GM18498 (cell line): Measurements from ENCODE around the gene TCF4.
A peak's percentile ranks its signal among the peaks of the same experiment; 100 is the strongest.

ENCODE experiments used
- ATAC-seq: cut with Tn5 transposase; IDR thresholded peaks from one replicate; pipeline ENCODE4 v1.9.1; 2021; ENCODE audit warnings: mild to moderate bottlenecking, moderate library complexity; ENCODE audit not compliant: unreplicated experiment

TCF4 gene

DNA sequence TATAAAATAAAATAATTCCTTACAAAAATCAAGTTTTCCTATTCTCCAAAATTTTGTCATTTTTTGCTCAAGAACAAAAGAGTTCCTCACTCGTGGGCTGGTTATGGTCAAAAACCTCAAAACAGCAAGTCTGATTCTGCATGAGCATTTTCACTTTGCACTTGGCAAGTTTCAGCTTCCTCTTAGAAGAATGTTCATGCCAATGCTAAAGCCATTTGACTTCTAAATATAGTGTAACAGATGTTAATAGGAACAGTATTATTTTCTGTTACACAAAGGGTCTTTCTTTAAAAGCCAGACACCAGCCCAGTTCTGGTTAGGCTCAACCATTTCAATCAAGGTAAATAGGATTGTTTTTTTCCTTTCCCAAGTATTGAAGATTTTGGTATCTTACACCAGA lies 367.5 kb downstream of the TCF4 start:
- ATAC-seq = peak; percentile 89

DNA sequence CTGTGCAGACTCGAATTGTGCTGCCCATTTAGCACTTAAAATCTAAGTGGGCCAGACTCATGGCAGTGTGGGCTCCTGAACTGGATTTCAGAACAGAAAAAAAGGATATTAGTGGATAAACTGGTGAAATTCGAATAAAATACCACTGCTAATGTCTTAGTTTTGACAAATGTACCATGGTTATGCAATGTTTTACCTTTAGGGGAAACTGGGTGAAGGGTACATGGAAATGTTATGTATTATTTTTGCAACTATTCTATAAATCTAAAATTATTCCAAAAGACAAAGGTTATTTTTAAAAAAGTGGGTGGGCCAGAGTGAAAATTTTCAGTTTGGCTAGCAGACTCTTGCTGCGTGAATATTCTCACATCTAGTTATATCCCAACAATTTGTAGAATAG lies 368.2 kb downstream of the TCF4 start:
- no peak for ATAC-seq

DNA sequence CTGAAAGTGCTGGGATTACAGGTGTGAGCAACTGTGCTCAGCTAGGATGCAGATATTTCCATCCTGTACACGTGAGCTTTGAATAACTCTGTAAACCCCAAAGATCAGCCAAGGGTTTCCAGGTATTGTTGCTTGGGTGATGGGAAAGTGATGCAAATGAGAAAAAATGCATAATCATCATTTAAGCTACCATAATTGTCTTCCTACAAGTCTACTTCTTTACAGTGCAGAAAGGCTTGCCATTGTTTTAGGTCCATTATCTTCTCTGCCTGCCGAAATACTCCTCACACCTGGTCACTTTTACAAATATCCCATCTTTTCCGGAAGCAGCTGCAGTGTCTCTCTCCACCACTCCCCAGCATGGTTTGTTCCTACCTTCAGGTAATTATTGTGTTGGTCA lies 368.9 kb downstream of the TCF4 start:
- ATAC-seq = no peak

DNA sequence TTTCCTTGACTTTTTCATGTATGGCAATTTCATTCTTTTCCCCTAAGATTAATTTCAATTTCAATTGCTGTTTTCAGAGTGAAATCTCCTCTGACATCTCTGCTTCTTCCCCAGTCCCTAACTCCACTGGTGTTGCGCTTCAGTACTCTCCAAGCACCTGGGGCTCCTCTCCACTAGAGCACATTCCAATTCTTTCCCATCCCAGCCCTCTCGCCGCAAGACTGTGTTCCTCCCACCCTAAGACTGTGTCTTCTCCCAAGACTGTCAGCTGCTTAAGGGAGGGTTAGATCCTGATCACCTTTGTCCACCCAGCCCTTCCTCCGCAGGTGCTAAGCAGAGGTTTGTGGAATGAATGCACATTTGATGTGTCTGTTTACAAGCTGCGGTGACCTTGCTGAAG lies 373.0 kb downstream of the TCF4 start:
- no peak for ATAC-seq

DNA sequence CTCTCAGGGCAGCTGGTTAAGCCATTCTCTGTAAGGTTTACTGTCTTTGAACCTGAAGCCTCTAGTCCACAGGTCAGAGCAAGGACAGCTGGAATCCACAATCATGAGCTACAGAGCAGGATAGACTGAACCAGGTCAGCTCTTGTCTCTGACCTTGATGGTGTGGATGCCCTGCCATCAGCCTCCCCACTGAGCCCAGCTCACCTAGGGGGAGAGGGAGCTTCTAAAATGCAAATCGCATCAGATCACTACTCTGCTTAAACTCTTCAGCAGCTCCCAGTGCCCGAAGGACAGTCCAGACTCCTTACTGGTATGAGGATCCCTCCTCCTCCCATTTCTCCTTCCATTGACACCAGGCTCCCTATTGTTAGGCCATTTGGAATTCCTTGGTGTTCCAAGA lies 373.5 kb downstream of the TCF4 start:
- no peak for ATAC-seq

DNA sequence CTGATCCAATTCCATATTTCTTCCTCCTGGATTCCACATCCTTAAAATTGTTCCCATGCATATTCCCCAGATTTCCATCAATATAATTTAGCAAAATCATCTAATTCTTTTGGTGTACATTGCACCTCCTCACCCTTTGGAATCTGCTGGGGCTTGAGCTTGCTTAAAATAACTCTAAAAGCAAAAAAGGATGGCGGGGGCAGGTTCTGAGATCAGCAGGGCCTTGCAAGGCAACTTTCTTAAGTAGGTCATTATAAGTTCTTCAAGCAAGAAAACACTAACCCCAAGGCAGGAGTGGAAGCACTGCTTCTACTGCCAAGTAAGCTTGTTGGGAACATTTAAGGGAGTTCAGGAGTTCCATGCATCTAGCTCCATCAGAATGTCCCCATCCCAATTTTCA lies 374.4 kb downstream of the TCF4 start:
- ATAC-seq = no peak

DNA sequence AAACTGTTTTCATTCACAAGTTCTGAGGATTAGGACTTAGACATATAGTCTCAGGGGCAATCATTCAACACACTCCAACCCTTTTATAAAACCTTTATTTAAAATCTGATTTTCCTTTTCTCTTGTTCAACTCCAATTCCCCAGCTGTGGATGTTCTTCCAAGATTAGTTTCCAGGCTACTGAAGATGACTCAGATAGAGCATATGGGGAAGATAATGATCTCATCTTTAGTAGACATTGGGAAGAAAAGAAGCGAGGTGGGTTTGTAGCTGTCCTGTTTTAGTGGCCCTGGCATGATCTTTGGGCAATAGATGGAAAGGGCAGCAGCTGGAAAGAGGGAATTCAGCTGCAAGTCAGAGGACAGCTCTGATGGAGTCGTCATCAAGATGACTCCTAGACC lies 381.1 kb downstream of the TCF4 start:
- ATAC-seq = no peak

DNA sequence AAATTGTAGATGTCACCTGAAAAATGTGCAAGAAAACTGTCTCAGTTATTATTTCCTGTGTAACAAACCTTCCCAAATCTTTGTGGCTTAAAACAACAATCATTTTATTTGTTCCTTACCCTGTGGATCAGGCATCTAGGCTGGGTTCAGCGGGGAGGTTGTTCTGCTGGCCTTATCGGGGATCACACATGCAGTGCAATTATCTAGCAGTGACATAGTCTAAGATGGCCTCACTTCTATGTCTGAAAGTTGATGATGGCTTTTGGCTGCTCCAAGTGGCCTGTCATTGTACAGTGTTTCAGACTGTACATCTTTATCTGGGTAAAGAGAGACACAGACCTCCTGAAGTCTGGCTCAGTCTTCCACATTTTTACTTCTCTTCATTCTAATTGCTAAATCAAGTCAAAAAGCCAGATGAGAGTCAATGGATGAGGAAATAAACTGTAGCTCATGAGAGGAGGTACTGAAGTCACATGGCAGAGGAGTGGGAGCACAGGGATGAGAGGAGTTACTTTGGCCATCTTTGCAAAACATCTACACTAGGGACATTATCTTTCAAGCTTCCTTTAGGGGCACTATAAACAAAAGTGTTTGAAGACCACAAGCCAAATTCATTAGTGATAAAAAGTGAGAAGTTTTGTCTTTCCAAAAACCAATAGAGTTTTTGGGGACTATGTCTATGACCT lies 385.6 kb downstream of the TCF4 start:
- ATAC-seq = no peak

DNA sequence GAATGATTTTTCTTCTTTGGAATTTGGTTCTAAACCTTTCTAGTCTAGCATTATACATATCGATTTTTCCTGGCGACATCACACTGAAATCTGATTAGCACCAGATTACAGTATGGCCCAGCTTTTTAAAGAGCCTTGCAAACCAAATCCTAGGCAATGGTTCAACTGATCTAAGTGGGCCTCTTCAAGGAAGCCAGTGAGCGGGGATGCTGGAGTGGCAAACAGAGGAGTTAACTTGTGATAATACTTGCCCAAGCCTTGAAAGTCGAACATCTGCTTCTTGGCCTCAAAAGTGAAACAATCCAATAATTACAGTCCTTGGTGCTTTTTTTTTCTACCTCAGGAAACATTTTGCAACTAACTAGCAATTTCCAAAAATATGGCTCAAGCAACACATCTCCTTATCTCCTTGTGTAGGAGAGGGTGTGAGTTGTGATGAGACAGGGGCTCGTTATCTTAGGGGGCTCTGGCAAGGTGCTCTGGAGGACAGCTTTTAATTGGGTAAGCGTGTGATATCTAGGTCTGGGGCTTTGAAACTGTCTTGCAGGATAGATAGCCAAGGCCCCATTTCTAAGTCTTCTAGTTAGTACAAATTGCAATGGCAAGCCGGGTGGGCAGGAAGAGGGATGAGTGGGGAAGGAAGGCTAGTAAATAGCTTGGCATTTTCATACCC lies 388.6 kb downstream of the TCF4 start:
- no peak for ATAC-seq

DNA sequence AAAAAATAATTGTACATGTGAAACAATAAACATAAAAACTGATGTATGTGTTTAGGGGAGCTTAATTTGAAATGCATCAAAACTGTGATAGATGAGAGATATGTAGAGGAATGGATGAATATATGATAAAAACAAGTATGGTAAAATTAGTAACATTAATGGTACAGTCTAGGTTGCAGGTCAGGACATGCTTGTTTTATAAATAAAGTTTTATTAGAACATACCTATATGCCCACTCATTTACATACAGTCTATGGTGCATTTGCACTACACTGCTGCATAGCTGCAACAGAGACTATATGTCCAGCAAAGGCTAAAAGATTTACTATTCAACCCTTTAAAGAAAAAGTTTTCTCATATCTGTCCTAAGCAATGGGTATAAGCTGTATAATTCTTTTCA lies 392.1 kb downstream of the TCF4 start:
- no peak for ATAC-seq

DNA sequence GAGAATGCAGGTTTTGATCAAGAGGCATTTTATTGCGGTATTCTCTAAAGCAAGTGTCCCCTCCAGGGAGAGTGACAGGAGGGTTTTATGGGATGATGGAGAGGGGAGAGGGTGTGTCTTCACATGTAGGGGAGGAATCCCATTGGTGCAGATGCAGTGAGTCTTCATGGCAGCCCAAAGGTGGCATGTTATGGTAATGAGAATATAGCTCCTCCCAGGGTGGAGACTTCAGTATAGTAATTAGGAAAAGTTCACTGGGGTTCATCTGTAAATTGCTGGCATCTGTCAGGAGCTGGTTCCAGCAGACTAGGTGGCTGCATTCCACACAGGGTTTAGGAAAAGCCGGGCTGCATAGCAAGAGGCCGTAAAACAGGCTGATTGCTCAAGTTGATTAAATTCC lies 398.0 kb downstream of the TCF4 start:
- ATAC-seq = no peak

DNA sequence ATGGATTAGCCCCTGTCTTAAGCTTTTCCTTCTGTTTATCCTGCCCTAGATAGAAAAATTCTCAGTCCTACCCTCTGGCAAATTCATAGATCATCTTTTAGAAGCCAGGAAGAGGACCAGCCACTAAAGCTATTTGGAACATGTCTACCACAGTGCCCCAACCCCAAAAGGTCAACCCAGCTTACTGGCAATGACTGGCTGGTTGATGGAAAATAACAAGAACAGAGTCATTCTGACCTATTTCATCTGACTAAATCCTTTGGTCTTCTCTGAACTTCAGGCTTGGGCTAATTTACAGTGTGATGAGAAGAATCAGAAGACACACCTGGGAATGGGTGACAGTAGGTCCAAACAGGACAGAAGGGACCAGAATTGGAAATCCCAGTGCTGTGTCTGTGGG lies 401.4 kb downstream of the TCF4 start:
- ATAC-seq = no peak

DNA sequence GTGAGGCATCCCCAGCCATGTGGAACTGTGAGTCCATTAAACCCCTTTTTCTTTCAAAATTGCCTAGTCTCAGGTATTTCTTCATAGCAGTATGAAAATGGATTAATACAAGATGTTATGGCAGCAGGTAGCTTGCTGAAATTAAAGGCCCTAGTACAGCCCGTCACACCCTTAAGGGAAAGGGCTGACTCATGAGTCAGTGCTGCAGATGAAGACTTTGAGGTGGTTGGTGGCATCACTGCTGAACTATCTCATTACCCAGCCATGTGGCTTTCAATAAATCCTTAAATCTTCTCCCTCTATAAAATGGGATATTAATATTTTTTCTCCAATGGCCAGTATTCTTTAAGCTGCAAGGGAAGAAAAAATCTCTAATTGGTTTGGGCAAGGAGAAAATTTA lies 402.6 kb downstream of the TCF4 start:
- no peak for ATAC-seq

DNA sequence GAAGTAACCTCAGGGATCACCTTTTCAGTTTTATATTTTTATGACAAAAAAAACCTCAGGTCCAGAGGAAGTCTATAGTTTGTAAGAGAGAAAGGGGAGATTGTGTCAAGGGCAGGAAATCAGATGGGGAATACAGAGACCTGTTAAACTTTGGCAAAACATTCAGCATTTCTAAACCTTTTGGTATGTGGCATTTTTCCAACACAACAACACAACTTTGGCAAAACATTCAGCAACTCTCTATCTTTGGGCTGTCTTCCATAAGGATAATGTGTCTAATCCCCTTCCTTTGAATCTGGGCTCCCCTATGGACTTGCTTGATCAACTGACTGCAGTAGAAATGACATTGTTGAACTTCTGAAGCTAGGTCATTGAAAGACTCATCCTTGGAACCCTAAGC lies 408.2 kb downstream of the TCF4 start:
- ATAC-seq = no peak

DNA sequence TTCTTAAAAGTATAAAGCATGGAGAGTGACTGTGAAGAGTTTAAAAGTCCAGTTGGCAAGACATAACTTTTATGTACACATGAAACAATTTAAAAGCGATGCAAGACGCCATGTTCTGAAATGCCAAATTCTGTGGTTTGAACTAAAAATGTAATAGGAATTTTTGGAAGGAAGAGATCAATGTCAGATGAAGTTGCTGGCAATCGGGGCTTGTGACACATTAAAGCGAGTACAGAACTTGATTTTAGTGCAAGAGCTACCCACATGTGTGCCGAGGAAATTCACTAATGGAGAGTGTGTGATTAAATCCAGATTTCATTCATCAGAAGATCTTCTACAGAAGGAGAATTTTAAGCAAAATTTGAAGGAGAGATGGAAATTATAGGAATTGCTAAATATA lies 408.6 kb downstream of the TCF4 start:
- ATAC-seq = no peak

DNA sequence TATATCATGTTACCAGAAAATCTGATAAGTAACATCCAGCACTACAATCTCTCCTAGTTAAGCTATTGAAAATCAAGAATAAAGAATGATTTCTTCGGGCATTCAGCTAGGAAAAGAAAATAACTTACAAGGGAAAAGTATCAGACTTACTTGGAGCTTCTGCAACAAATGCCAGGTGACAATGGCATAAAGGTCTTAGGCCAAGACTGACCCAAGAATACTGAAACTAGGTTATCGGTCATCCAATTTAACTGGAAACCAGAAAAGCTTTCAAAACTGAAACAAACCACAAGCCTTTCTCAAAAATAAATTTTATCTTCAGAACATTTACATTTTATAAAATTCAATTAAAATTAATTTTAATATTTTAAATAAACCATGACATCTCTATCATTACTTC lies 414.7 kb downstream of the TCF4 start:
- ATAC-seq = no peak
